ENCODE results near the gene IL9. TPM values are rescaled to one million over a fixed set of nuclear protein-coding genes. Genes with fewer than 3 reads are reported as not detected.
"Not testable (repeated sequence)": the region's sequence is repeated elsewhere in the genome, so short reads cannot be mapped to it uniquely, and the experiment has no call there.

Gene IL9
- total and polyA plus RNA-seq, 5 donors, result not detected

DNA sequence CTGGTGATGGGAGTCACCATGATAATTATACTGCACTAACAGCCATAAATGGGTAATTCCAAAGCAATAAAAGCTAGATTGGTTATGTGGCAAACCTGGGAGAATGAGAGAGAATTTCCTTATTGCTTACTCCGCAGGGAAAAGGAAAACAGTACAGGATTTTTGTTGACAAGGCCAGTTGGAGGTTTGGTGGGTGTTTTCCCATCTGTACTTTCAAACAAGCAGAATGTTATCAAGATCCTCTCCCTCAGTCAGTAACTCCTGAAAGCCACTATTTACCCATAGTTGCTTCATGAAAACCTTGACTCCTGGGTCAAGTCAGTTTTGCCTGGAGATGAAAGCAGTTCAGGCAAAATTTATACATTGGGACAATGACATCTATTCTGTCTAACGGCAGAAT lies 26.4 kb downstream of the IL9 start:
- Histone ChIP-seq H3K27me3 (ENCODE audit: control insufficient read depth, insufficient read depth) (no peaks in the 10 kb centered on the region), H3K4me3 (ENCODE audit: low read length) (no peak overlapping the region), H3K4me1 (ENCODE audit: control insufficient read depth, insufficient read depth, low read length) (no peaks in the 10 kb centered on the region), H3K9me3 (ENCODE audit: control insufficient read depth, low read length) (no peaks in the 10 kb centered on the region), H3K27ac (ENCODE audit: low read length) (no peak overlapping the region)
- 92% methylated on average over 2 of the region's 2 CpGs for WGBS
- DNase-seq, result no peak
- no peak for ATAC-seq
- intact Hi-C loops (cut with DNase I), result no loop called here

GRCh38 chr5:135868681-135869080 lies 27.0 kb downstream of the IL9 start:
- DNase-seq, result no peak
- intact Hi-C loops (cut with DNase I), result no loop called here
- H3K4me3 ChIP-seq (ENCODE audit: low read length), result no peak overlapping the region
- ATAC-seq, result no peak
- H3K27me3 ChIP-seq (ENCODE audit: control insufficient read depth, insufficient read depth), result no peaks in the 10 kb centered on the region
- H3K9me3 ChIP-seq (ENCODE audit: control insufficient read depth, low read length), result no peaks in the 10 kb centered on the region
- no peak overlapping the region for H3K27ac ChIP-seq (ENCODE audit: low read length)
- H3K4me1 ChIP-seq (ENCODE audit: control insufficient read depth, insufficient read depth, low read length), result no peaks in the 10 kb centered on the region
- WGBS, result 50% methylated on average over 2 of the region's 2 CpGs

DNA sequence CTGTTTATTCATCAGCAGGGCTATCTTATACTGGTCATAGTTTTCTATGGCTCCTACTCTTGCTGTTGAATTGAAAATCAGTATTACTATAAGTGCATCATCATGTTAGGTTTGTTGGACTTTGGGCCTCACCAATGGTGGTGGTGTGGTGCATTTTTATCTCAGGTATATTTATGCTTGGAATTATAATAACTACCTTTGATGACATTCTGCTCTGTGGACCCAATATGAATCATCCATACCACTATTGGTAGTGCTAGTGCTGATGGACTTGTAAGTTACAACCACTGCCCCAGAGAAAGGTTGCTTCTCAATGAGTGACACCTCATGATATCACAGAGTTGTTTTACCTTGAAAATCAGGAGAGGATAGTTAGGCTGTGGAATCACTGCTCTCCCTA lies 28.0 kb downstream of the IL9 start:
- H3K27me3 ChIP-seq (ENCODE audit: control insufficient read depth, insufficient read depth), result no peaks in the 10 kb centered on the region
- ATAC-seq (no peak), DNase-seq (no peak)
- H3K4me3 ChIP-seq (ENCODE audit: low read length), result no peak overlapping the region
- intact Hi-C loops (cut with DNase I), result no loop called here
- H3K9me3 ChIP-seq (ENCODE audit: control insufficient read depth, low read length), result no peaks in the 10 kb centered on the region
- no peaks in the 10 kb centered on the region for H3K4me1 ChIP-seq (ENCODE audit: control insufficient read depth, insufficient read depth, low read length)
- no peak overlapping the region for H3K27ac ChIP-seq (ENCODE audit: low read length)

DNA sequence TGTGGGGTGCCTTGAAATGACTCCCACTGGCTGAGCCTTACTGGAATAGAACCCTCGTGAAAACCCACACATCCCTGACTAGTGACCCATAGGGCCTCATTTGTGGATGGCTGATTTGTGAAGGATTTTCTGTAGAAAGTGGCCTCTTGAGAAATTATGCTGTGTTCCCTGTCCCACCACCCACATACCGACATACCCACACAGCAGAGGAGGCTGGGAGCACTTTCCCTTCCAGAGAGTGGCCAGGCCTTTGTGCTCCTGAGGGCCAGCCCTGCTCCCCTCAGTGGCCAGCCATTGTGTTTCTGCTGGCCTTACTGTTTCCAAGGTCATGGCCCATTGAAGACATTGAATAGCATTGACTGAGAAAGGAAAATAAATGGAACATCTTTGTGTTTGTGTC lies 29.6 kb downstream of the IL9 start:
- H3K27me3 ChIP-seq (ENCODE audit: control insufficient read depth, insufficient read depth), result no peaks in the 10 kb centered on the region
- DNase-seq (no peak), ATAC-seq (no peak)
- H3K4me3 ChIP-seq (ENCODE audit: low read length), result no peak overlapping the region
- no peaks in the 10 kb centered on the region for H3K9me3 ChIP-seq (ENCODE audit: control insufficient read depth, low read length)
- no peak overlapping the region for H3K27ac ChIP-seq (ENCODE audit: low read length)
- no peaks in the 10 kb centered on the region for H3K4me1 ChIP-seq (ENCODE audit: control insufficient read depth, insufficient read depth, low read length)
- 82% methylated on average over 2 of the region's 2 CpGs for WGBS
- intact Hi-C loops (cut with DNase I), result no loop called here

DNA sequence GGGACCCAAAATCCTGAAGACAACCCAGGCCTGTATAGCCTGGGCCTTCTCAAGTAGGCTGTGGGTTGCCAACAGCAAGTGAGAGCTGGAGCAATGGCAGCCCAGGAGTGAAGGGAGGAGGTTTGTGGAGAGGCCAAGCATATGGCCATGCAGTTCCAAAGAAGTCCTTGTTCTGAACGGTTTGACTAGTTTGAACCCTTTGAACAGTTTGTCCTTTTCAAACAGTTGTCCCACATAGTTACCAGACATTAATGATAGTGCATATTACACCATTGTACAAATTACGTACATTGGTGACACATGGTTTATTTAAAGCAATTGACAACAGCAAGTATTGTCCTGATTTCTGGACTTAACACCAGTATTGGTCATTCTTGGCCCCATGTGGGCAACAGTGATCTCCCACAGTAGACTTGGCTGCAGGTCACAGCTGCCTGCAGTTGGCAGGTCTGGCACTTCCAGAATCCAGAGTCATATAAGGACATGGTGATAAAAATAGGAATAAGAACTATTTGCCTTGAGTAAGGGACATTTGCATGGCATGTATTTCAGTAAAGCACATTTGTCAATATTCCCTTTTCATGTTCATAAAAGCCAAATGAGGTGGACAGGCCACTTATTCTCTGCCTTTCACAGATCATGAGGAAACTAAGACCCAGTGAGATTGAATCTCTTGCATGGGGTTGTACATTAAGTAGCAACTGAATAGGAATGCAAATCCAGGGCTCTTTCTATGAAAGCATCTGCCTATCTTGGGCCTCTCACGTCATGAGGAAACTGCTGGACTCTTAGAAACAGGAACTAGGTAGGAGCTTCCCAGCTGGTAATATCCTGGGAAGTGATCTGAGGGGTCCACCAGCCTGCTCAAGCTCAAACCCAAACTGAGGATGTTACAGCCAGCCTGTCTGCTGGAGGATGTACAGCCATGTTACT lies 30.9 kb downstream of the IL9 start:
- 42% methylated on average over 3 of the region's 3 CpGs for WGBS
- intact Hi-C loops (cut with DNase I), result no loop called here
- Histone ChIP-seq H3K4me1 (ENCODE audit: control insufficient read depth, insufficient read depth, low read length) (no peaks in the 10 kb centered on the region), H3K27ac (ENCODE audit: low read length) (peak overlapping the region; percentile 16), H3K27me3 (ENCODE audit: control insufficient read depth, insufficient read depth) (no peaks in the 10 kb centered on the region), H3K4me3 (ENCODE audit: low read length) (no peak overlapping the region), H3K9me3 (ENCODE audit: control insufficient read depth, low read length) (no peaks in the 10 kb centered on the region)
- peak in 1 of 3 donors; percentile 55 for DNase-seq
- peak; percentile 53 to 64 for ATAC-seq

- Histone ChIP-seq H3K9me3 (ENCODE audit: control insufficient read depth, low read length) (no peaks in the 10 kb centered on the region), H3K4me3 (ENCODE audit: low read length) (no peak overlapping the region), H3K4me1 (ENCODE audit: control insufficient read depth, insufficient read depth, low read length) (no peaks in the 10 kb centered on the region), H3K27ac (ENCODE audit: low read length) (no peak overlapping the region), H3K27me3 (ENCODE audit: control insufficient read depth, insufficient read depth) (no peaks in the 10 kb centered on the region)
- intact Hi-C loops (cut with DNase I), result no loop called here
- no peak for ATAC-seq
- 96% methylated on average over 2 of the region's 2 CpGs for WGBS
- no peak for DNase-seq
These were observed 32.9 kb downstream of the IL9 start for GRCh38 chr5:135862744-135863143.

DNA sequence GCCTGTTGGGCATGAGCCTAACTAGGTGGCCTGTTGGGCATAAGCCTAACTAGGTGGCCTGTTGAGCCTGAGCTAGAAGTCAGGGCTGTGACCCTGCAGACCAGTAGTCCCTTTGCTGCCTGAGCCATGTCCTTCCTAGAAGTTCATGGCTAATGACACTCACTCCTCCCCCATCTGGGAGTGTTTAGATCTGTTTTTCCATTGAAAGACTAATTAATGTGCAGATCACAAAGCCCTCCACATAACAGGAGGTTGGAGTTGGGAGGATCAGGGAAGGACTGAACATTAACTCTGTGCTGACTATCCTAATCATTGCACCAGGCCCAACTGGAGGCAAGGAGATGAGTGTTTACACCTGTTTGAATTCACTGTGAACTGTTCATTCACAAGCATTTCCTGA lies 33.6 kb downstream of the IL9 start:
- no peaks in the 10 kb centered on the region for H3K9me3 ChIP-seq (ENCODE audit: control insufficient read depth, low read length)
- H3K27me3 ChIP-seq (ENCODE audit: control insufficient read depth, insufficient read depth), result no peaks in the 10 kb centered on the region
- no peak overlapping the region for H3K4me3 ChIP-seq (ENCODE audit: low read length)
- no peak overlapping the region for H3K27ac ChIP-seq (ENCODE audit: low read length)
- intact Hi-C loops (cut with DNase I), result no loop called here
- DNase-seq (no peak), ATAC-seq (no peak)
- H3K4me1 ChIP-seq (ENCODE audit: control insufficient read depth, insufficient read depth, low read length), result no peaks in the 10 kb centered on the region

DNA sequence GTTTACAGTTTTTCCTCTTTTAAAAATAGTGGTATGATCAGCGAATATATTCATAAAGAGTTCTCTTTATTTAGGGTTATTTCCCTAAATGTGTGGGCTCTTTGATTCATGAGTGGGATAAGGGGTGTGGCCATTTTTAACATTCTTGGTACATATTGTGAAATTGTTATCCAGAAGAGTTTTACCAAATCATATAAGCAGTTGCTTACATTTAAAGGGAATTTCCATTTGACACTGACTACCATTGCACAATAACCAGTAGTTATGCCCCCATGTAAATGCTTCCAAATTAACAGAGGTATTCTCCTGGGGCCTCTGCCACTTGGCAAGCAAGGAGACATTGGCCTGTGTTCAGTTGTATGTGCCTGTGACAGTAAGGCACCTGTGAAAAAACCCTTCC lies 34.0 kb downstream of the IL9 start:
- ATAC-seq (no peak), DNase-seq (no peak)
- Histone ChIP-seq H3K9me3 (ENCODE audit: control insufficient read depth, low read length) (no peaks in the 10 kb centered on the region), H3K4me3 (ENCODE audit: low read length) (no peak overlapping the region), H3K27ac (ENCODE audit: low read length) (no peak overlapping the region), H3K27me3 (ENCODE audit: control insufficient read depth, insufficient read depth) (no peaks in the 10 kb centered on the region), H3K4me1 (ENCODE audit: control insufficient read depth, insufficient read depth, low read length) (no peaks in the 10 kb centered on the region)
- intact Hi-C loops (cut with DNase I), result no loop called here
- 77% methylated on average over 1 of the region's 1 CpG for WGBS

DNA sequence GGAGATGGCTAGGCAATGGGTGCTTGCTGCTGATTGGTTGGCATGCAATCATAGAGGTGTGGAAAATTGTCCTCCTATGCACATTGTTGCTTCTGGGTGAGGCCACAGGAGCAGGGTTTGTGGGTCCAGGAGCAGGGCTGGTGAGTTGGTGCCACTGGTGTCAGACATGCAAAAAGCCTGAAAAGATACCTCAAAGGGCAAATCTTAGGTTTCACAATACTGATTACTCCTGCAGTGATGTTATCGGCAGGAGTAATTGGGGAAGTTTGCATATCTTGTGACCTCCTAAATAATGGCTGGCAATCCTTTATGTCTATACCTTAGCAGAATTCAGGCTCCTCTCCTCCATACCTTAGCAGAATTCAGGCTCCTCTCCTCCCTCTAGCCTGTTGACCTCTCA lies 36.0 kb downstream of the IL9 start:
- no peaks in the 10 kb centered on the region for H3K9me3 ChIP-seq (ENCODE audit: control insufficient read depth, low read length)
- no peak for DNase-seq
- 67% methylated on average over 1 of the region's 1 CpG for WGBS
- no peaks in the 10 kb centered on the region for H3K27me3 ChIP-seq (ENCODE audit: control insufficient read depth, insufficient read depth)
- no peak overlapping the region for H3K4me3 ChIP-seq (ENCODE audit: low read length)
- intact Hi-C loops (cut with DNase I), result no loop called here
- ATAC-seq, result no peak
- no peak overlapping the region for H3K27ac ChIP-seq (ENCODE audit: low read length)
- H3K4me1 ChIP-seq (ENCODE audit: control insufficient read depth, insufficient read depth, low read length), result no peaks in the 10 kb centered on the region

- intact Hi-C loops (cut with DNase I); H3K4me3 ChIP-seq (ENCODE audit: low read length); DNase-seq; ATAC-seq; H3K4me1 ChIP-seq (ENCODE audit: control insufficient read depth, insufficient read depth, low read length); H3K27ac ChIP-seq (ENCODE audit: low read length); H3K27me3 ChIP-seq (ENCODE audit: control insufficient read depth, insufficient read depth); H3K9me3 ChIP-seq (ENCODE audit: control insufficient read depth, low read length): not testable (repeated sequence)
- WGBS, result 65% methylated on average over 3 of the region's 3 CpGs
These were observed 36.5 kb downstream of the IL9 start for GRCh38 chr5:135859186-135859585.

DNA sequence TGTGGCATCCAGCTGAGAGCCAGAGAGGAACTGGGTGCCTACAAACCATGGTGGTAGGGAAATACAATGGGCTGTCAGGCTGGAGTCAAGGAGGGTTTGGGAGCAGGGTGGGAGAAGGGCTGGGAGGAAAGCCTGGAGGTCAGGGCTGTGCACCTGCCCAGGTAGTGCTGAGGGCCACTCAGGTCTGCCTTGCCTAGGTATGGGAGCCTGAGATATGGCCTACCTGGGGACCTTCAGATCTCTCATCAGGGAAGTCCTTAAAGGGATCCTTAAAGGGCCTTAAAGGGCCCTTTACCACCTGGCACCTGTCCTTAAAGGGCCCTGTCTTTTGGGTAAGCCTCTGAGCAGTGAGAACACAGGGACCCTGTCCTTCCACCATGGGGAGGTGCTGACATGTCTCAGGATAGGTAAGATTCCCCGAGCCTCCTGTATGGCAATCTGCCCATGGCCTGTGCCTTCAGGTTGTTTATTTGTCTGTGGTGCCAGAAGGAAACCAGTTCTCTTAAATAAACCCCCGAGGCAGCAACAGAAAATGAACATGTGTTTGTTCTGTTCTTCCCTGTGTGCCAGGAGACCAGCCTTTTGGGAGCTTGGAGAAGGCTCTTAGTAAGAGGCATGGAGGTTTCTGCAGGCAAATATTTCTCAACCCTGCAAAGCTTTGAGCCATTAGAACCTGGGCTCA lies 37.9 kb downstream of the IL9 start:
- DNase-seq (no peak), ATAC-seq (no peak)
- no peaks in the 10 kb centered on the region for H3K4me1 ChIP-seq (ENCODE audit: control insufficient read depth, insufficient read depth, low read length)
- no peak overlapping the region for H3K4me3 ChIP-seq (ENCODE audit: low read length)
- intact Hi-C loops (cut with DNase I), result no loop called here
- H3K9me3 ChIP-seq (ENCODE audit: control insufficient read depth, low read length), result no peaks in the 10 kb centered on the region
- no peak overlapping the region for H3K27ac ChIP-seq (ENCODE audit: low read length)
- no peaks in the 10 kb centered on the region for H3K27me3 ChIP-seq (ENCODE audit: control insufficient read depth, insufficient read depth)
- 77% methylated on average over 2 of the region's 2 CpGs for WGBS
